A549 treated with Mapracorat at 1 μM for 4 hours (cell line): Measurements from ENCODE around the gene PAX8. TPM values are rescaled to one million over a fixed set of nuclear protein-coding genes. Genes with fewer than 3 reads are reported as not detected.

Source experiments
- total RNA-seq: library from RNA; stranded (reverse); fragments of 200-300 nt; extraction: Qiagen RNA extraction; gene quantifications from 5 replicates; pipeline ENCODE4 v1.2.3, GENCODE V29; 2022

The PAX8 gene
- 0.50 to 1.3 TPM (median 0.80 TPM) in 5 replicates for total RNA-seq

GRCh38 chr2:113278742-113279139 is at the start of gene PAX8:
Gene PAX8, minus strand, starts transcription at chr2:113278921. Its CDS starts 527 bp downstream, at chr2:113278394.

GRCh38 chr2:113173542-113174375 is 105.0 kb downstream of the PAX8 start, which contains the start of gene PSD4:
Gene PSD4, plus strand, starts transcription at chr2:113173971. Its CDS starts 8,486 bp downstream, at chr2:113182457.

Other genes starting within 250 kb of the PAX8 start
- 0.15 to 0.34 TPM (median 0.17 TPM) in 3 of 5 replicates, not detected in the others for gene IL36B, start 226.1 kb downstream of the PAX8 start, total RNA-seq
- gene IL36RN, start 219.7 kb downstream of the PAX8 start, total RNA-seq = 0.07 to 0.21 TPM in 2 of 5 replicates, not detected in the others
- gene IL1F10, start 211.0 kb downstream of the PAX8 start, total RNA-seq = not detected in 5 replicates
- 0.13 to 0.53 TPM (median 0.37 TPM) in 5 replicates for gene IL1RN, start 151.3 kb downstream of the PAX8 start, total RNA-seq
- gene PSD4, start 105.0 kb downstream of the PAX8 start, total RNA-seq = 10.4 to 14.6 TPM (median 12.8 TPM) in 5 replicates
- gene ZNG1B, start 158.8 kb upstream of the PAX8 start, total RNA-seq = 38.2 to 43.7 TPM (median 41.1 TPM) in 5 replicates
- gene FOXD4L1, start 219.7 kb upstream of the PAX8 start, total RNA-seq = 0.16 to 0.63 TPM (median 0.31 TPM) in 5 replicates